H1 (cell line): ENCODE measurements around the gene SPATA13. TPM values are rescaled to one million over a fixed set of nuclear protein-coding genes. Genes with fewer than 3 reads are reported as not detected.

Experiments
- CBX5 ChIP-seq: fragments of 300-800, 300-1000 bp; sonication (generic); IDR thresholded peaks from 2 replicates; pipeline ENCODE4 v1.7.1; 2016; ENCODE audit warnings: antibody characterized with exemption, low read length, low read depth
- polyA plus RNA-seq, 7 experiments: library from polyadenylated mRNA; depleted of rRNA in 3 of 7; stranded (reverse) in 5 of 7; unstranded in 2 of 7; fragments of >200 nt in 5 of 7; fragments of 200-250 nt in 2 of 7; gene quantifications; 1 replicate in 5 of 7; 2 replicates in 1 of 7; 4 replicates in 1 of 7; pipeline versions ENCODE4 v1.2.1 to v1.2.3, GENCODE V29; 2011 to 2013; ENCODE audit warnings: missing spikeins in 2 of 7, mixed read lengths in 2 of 7
- total RNA-seq: library from RNA; stranded (reverse); fragmentation: NEBNext Ultra II Directional; extraction: Animal tissue kit (Norgen Biotek cat#: 25700); gene quantifications from 2 replicates; pipeline ENCODE4 v1.2.1, GENCODE V29; 2021
- TF ChIP-seq, protein P1 (sequence below): fragments of 300-600 bp; sonication (generic); IDR thresholded peaks from 2 replicates; pipeline ENCODE4 v1.7.1; 2012; ENCODE audit warnings: low read length, moderate library complexity, mild to moderate bottlenecking, inconsistent platforms; ENCODE audit not compliant: insufficient replicate concordance

The SPATA13 gene
- total and polyA plus RNA-seq, 2 of the 8 experiments (the other 6 are each of a cell fraction or from before 2014, with no cell fraction given): 12.6 to 30.9 TPM

DNA sequence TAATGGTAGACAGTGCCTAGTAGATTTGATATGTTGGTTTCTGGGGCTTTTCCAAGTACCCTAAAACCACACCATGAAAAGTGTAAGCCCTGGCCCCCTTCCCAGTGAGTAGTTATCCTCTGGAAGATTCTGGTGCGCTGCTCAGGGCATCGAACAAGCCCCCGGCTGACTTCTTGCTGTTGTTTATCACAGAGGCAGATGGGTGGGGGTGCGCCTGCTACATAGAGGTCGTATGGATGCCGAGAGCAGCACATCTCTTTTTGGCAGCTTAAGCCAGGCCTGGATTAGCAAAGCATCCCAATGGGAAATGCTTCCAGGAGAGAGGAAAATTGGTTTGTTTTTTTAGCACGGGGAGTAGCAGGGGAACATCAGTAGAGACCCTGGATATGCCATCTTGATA lies 26.3 kb upstream of the SPATA13 start (continued):
- TF ChIP-seq, protein P1, sequence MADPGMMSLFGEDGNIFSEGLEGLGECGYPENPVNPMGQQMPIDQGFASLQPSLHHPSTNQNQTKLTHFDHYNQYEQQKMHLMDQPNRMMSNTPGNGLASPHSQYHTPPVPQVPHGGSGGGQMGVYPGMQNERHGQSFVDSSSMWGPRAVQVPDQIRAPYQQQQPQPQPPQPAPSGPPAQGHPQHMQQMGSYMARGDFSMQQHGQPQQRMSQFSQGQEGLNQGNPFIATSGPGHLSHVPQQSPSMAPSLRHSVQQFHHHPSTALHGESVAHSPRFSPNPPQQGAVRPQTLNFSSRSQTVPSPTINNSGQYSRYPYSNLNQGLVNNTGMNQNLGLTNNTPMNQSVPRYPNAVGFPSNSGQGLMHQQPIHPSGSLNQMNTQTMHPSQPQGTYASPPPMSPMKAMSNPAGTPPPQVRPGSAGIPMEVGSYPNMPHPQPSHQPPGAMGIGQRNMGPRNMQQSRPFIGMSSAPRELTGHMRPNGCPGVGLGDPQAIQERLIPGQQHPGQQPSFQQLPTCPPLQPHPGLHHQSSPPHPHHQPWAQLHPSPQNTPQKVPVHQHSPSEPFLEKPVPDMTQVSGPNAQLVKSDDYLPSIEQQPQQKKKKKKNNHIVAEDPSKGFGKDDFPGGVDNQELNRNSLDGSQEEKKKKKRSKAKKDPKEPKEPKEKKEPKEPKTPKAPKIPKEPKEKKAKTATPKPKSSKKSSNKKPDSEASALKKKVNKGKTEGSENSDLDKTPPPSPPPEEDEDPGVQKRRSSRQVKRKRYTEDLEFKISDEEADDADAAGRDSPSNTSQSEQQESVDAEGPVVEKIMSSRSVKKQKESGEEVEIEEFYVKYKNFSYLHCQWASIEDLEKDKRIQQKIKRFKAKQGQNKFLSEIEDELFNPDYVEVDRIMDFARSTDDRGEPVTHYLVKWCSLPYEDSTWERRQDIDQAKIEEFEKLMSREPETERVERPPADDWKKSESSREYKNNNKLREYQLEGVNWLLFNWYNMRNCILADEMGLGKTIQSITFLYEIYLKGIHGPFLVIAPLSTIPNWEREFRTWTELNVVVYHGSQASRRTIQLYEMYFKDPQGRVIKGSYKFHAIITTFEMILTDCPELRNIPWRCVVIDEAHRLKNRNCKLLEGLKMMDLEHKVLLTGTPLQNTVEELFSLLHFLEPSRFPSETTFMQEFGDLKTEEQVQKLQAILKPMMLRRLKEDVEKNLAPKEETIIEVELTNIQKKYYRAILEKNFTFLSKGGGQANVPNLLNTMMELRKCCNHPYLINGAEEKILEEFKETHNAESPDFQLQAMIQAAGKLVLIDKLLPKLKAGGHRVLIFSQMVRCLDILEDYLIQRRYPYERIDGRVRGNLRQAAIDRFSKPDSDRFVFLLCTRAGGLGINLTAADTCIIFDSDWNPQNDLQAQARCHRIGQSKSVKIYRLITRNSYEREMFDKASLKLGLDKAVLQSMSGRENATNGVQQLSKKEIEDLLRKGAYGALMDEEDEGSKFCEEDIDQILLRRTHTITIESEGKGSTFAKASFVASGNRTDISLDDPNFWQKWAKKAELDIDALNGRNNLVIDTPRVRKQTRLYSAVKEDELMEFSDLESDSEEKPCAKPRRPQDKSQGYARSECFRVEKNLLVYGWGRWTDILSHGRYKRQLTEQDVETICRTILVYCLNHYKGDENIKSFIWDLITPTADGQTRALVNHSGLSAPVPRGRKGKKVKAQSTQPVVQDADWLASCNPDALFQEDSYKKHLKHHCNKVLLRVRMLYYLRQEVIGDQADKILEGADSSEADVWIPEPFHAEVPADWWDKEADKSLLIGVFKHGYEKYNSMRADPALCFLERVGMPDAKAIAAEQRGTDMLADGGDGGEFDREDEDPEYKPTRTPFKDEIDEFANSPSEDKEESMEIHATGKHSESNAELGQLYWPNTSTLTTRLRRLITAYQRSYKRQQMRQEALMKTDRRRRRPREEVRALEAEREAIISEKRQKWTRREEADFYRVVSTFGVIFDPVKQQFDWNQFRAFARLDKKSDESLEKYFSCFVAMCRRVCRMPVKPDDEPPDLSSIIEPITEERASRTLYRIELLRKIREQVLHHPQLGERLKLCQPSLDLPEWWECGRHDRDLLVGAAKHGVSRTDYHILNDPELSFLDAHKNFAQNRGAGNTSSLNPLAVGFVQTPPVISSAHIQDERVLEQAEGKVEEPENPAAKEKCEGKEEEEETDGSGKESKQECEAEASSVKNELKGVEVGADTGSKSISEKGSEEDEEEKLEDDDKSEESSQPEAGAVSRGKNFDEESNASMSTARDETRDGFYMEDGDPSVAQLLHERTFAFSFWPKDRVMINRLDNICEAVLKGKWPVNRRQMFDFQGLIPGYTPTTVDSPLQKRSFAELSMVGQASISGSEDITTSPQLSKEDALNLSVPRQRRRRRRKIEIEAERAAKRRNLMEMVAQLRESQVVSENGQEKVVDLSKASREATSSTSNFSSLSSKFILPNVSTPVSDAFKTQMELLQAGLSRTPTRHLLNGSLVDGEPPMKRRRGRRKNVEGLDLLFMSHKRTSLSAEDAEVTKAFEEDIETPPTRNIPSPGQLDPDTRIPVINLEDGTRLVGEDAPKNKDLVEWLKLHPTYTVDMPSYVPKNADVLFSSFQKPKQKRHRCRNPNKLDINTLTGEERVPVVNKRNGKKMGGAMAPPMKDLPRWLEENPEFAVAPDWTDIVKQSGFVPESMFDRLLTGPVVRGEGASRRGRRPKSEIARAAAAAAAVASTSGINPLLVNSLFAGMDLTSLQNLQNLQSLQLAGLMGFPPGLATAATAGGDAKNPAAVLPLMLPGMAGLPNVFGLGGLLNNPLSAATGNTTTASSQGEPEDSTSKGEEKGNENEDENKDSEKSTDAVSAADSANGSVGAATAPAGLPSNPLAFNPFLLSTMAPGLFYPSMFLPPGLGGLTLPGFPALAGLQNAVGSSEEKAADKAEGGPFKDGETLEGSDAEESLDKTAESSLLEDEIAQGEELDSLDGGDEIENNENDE: no peak
- TF ChIP-seq CBX5: no peak
